Measurements from ENCODE around the gene OR2A42. TPM values are rescaled to one million over a fixed set of nuclear protein-coding genes. Genes with fewer than 3 reads are reported as not detected.
"Not testable (repeated sequence)": the region's sequence is repeated elsewhere in the genome, so short reads cannot be mapped to it uniquely, and the experiment has no call there.

OR2A42 gene
- total RNA-seq, 1 experiment from 2014 or later: not detected

- not testable (repeated sequence) for H4K5ac ChIP-seq (ENCODE audit: insufficient read length, low read depth, low read length); H2BK5ac ChIP-seq (ENCODE audit: insufficient read length, low read length); H3K9me3 ChIP-seq (ENCODE audit: control insufficient read depth, low read depth, low read length); H3K36me3 Mint-ChIP-seq (ENCODE audit: insufficient read depth in 1 of 3, low read depth in 3 of 3); H3K4me1 Mint-ChIP-seq; H3K56ac ChIP-seq (ENCODE audit: insufficient read length, low read depth, low read length); H3K14ac ChIP-seq (ENCODE audit: insufficient read depth, low read length); H3K79me2 ChIP-seq (ENCODE audit: insufficient read depth, low read length); H3K23me2 ChIP-seq (ENCODE audit: insufficient read length, low read depth, low read length, poor library complexity, severe bottlenecking); H3K18ac ChIP-seq (ENCODE audit: insufficient read length, low read depth, low read length); H2AK5ac ChIP-seq (ENCODE audit: insufficient read length, low read length); H3K27ac ChIP-seq (ENCODE audit: insufficient read length, low read depth, low read length); H3K27me3 Mint-ChIP-seq (ENCODE audit: low read depth); H2AFZ ChIP-seq (ENCODE audit: low read length); H3K4me2 ChIP-seq (ENCODE audit: insufficient read depth, insufficient read length, low read length); H3K4me1 ChIP-seq (ENCODE audit: insufficient read depth, low read length); H3K23ac ChIP-seq (ENCODE audit: insufficient read length, low read depth, low read length); H3T11ph ChIP-seq (ENCODE audit: low read length); H4K8ac ChIP-seq (replicated peaks; ENCODE audit: insufficient read length, low read depth, low read length); H2BK15ac ChIP-seq (ENCODE audit: low read depth, low read length); H2BK20ac ChIP-seq (ENCODE audit: low read depth, low read length, poor library complexity, severe bottlenecking); H2BK120ac ChIP-seq (ENCODE audit: low read depth, low read length, poor library complexity, severe bottlenecking); H3K79me1 ChIP-seq (ENCODE audit: insufficient read depth, low read depth, low read length, poor library complexity, severe bottlenecking); H3K4me3 Mint-ChIP-seq; H2BK12ac ChIP-seq (ENCODE audit: insufficient read length, low read depth, low read length); H4K20me1 ChIP-seq (ENCODE audit: control insufficient read depth, insufficient read depth, insufficient read length); H3K9me3 Mint-ChIP-seq; H3K9ac ChIP-seq (ENCODE audit: extremely low read depth, insufficient read length, low read length); H4K91ac ChIP-seq (ENCODE audit: insufficient read length, low read depth, low read length); H3K27me3 ChIP-seq (ENCODE audit: insufficient read depth, low read length); DNase-seq; H3K4ac ChIP-seq (ENCODE audit: low read depth, low read length); H3K27ac Mint-ChIP-seq
- no CpG with 5 or more reads among the region's 8 CpGs for whole genome bisulfite sequencing (ENCODE audit: extremely low coverage, insufficient read length, low lambda C conversion rate)
Observed at GRCh38 chr7:144281981-144282380, 42.6 kb upstream of the OR2A42 start.

- H3K4me1 ChIP-seq (ENCODE audit: insufficient read depth, low read length); H3K9me3 ChIP-seq (ENCODE audit: control insufficient read depth, low read depth, low read length); H3K27ac ChIP-seq (ENCODE audit: insufficient read length, low read depth, low read length); H3K27me3 ChIP-seq (ENCODE audit: insufficient read depth, low read length); H3K4ac ChIP-seq (ENCODE audit: low read depth, low read length); H3K23ac ChIP-seq (ENCODE audit: insufficient read length, low read depth, low read length); H2BK5ac ChIP-seq (ENCODE audit: insufficient read length, low read length); H3K79me1 ChIP-seq (ENCODE audit: insufficient read depth, low read depth, low read length, poor library complexity, severe bottlenecking); H3K23me2 ChIP-seq (ENCODE audit: insufficient read length, low read depth, low read length, poor library complexity, severe bottlenecking); H3K79me2 ChIP-seq (ENCODE audit: insufficient read depth, low read length); H2BK15ac ChIP-seq (ENCODE audit: low read depth, low read length); H3K4me3 Mint-ChIP-seq; H3K36me3 Mint-ChIP-seq (ENCODE audit: insufficient read depth in 1 of 3, low read depth in 3 of 3); H3K14ac ChIP-seq (ENCODE audit: insufficient read depth, low read length); H3K18ac ChIP-seq (ENCODE audit: insufficient read length, low read depth, low read length); H2AK5ac ChIP-seq (ENCODE audit: insufficient read length, low read length); H3K4me1 Mint-ChIP-seq; H2BK120ac ChIP-seq (ENCODE audit: low read depth, low read length, poor library complexity, severe bottlenecking); H4K20me1 ChIP-seq (ENCODE audit: control insufficient read depth, insufficient read depth, insufficient read length); H3K9me3 Mint-ChIP-seq; H2BK20ac ChIP-seq (ENCODE audit: low read depth, low read length, poor library complexity, severe bottlenecking); H3K4me2 ChIP-seq (ENCODE audit: insufficient read depth, insufficient read length, low read length); H2AFZ ChIP-seq (ENCODE audit: low read length); H3K56ac ChIP-seq (ENCODE audit: insufficient read length, low read depth, low read length); H2BK12ac ChIP-seq (ENCODE audit: insufficient read length, low read depth, low read length); H3T11ph ChIP-seq (ENCODE audit: low read length); H3K27ac Mint-ChIP-seq; H4K5ac ChIP-seq (ENCODE audit: insufficient read length, low read depth, low read length); H3K27me3 Mint-ChIP-seq (ENCODE audit: low read depth); H3K9ac ChIP-seq (ENCODE audit: extremely low read depth, insufficient read length, low read length); DNase-seq; H4K8ac ChIP-seq (replicated peaks; ENCODE audit: insufficient read length, low read depth, low read length); H4K91ac ChIP-seq (ENCODE audit: insufficient read length, low read depth, low read length): not testable (repeated sequence)
- no CpG with 5 or more reads among the region's 6 CpGs for WGBS (ENCODE audit: extremely low coverage, insufficient read length, low lambda C conversion rate)
Observed at GRCh38 chr7:144280010-144280409, 40.6 kb upstream of the OR2A42 start.
